GM12878 (cell line): ENCODE results near the gene APBA3. TPM values are rescaled to one million over a fixed set of nuclear protein-coding genes. Genes with fewer than 3 reads are reported as not detected.

ENCODE experiments used
- ATAC-seq: fragments of 200-7000 bp; cut with Tn5 transposase; 3 replicates; pipeline ENCODE4 v1.9.1; 2020; ENCODE audit warnings: mild to moderate bottlenecking, moderate library complexity
- BruUV-seq: library from RNA; stranded (reverse); fragments of 400-500 nt; replicated peaks from 2 replicates; lab custom pipeline; 2021; lab: Mats Ljungman, UMichigan
- CTCF ChIA-PET: fragments of 300-600 bp; sonication (Branson Sonifier 250); formaldehyde crosslinking; extraction: SDS; loops from one replicate; lab custom pipeline; 2021; ENCODE audit warnings: inconsistent platforms; lab: Yijun Ruan, JAX
- POLR2A ChIA-PET: fragments of 350-600 bp; formaldehyde crosslinking; extraction: SDS; loops from one replicate; lab custom pipeline; 2021; ENCODE audit warnings: inconsistent platforms; lab: Charles Lee
- RAD21 ChIA-PET: fragments of 300-600 bp; sonication (Branson Sonifier 250); formaldehyde crosslinking; loops from one replicate; lab custom pipeline; 2023; ENCODE audit warnings: antibody characterized with exemption; ENCODE audit not compliant: unreplicated experiment; lab: Charles Lee
- SMC1A ChIA-PET: fragments of 300-600 bp; sonication (Branson Sonifier 250); formaldehyde crosslinking; loops from one replicate; lab custom pipeline; 2023; ENCODE audit not compliant: unreplicated experiment, uncharacterized antibody; lab: Charles Lee
- DNase-seq: peaks from one replicate; pipeline ENCODE4 v3.0.0-alpha.2; 2011; ENCODE audit warnings: low read depth, low spot score
- FAIRE-seq: peaks from 3 replicates; lab custom pipeline; 2011; peaks lifted over from hg19 to GRCh38; lab: Jason Lieb, UNC
- H2AFZ ChIP-seq: 2 replicates; pipeline ENCODE4 v1.6.0; 2011; ENCODE audit warnings: low read depth, low read length, control low read depth; ENCODE audit not compliant: control insufficient read depth
- H3K27ac ChIP-seq: 2 replicates; pipeline ENCODE4 v1.5.1; 2011; ENCODE audit warnings: control low read depth; ENCODE audit not compliant: control insufficient read depth, insufficient read depth
- H3K27me3 ChIP-seq, 2 experiments: replicated peaks in 1 of 2; 2 replicates each; pipeline versions ENCODE4 v1.6.0 to v1.6.1; 2011; ENCODE audit warnings: low read length in 1 of 2; ENCODE audit not compliant: control insufficient read depth in 2 of 2, insufficient read depth in 2 of 2
- H3K36me3 ChIP-seq, 2 experiments: 2 replicates each; pipeline ENCODE4 v1.5.1; 2011; ENCODE audit warnings: low read length in 1 of 2; ENCODE audit not compliant: control insufficient read depth in 2 of 2, insufficient read depth in 2 of 2
- H3K4me1 ChIP-seq: 2 replicates; pipeline ENCODE4 v1.6.1; 2011; ENCODE audit warnings: mild to moderate bottlenecking, low read length, moderate library complexity, mixed read lengths; ENCODE audit not compliant: control insufficient read depth, insufficient read depth
- H3K4me2 ChIP-seq: 2 replicates; pipeline ENCODE4 v1.6.0; 2011; ENCODE audit warnings: control low read depth; ENCODE audit not compliant: control insufficient read depth, insufficient read depth
- H3K4me3 ChIP-seq: fragments of 200-600 bp; sonication (generic); 2 replicates; pipeline ENCODE4 v1.5.1; 2016
- H3K79me2 ChIP-seq: 2 replicates; pipeline ENCODE4 v1.6.0; 2011; ENCODE audit warnings: low read length; ENCODE audit not compliant: control insufficient read depth, insufficient read depth
- H3K9ac ChIP-seq: 2 replicates; pipeline ENCODE4 v1.8.0; 2011; ENCODE audit warnings: low read length, control low read depth, mixed read lengths; ENCODE audit not compliant: control insufficient read depth, insufficient read depth
- H3K9me3 ChIP-seq: replicated peaks from 3 replicates; pipeline ENCODE4 v1.5.1; 2011; ENCODE audit warnings: mild to moderate bottlenecking, low read length; ENCODE audit not compliant: control insufficient read depth, insufficient read depth
- H4K20me1 ChIP-seq: 2 replicates; pipeline ENCODE4 v1.6.0; 2011; ENCODE audit not compliant: control insufficient read depth, insufficient read depth
- CHD4 ChIP-seq: fragments of 200-600 bp; sonication (generic); IDR thresholded peaks from 2 replicates; pipeline ENCODE4 v1.6.1; 2016; ENCODE audit warnings: mild to moderate bottlenecking
- ESRRA ChIP-seq: IDR thresholded peaks from 2 replicates; pipeline ENCODE4 v1.6.1; 2012; ENCODE audit warnings: mild to moderate bottlenecking, low read length, improper control_type of control experiment
- FOXK2 ChIP-seq: fragments of 450-650 bp; IDR thresholded peaks from 2 replicates; pipeline ENCODE4 v1.6.1; 2017; ENCODE audit warnings: mild to moderate bottlenecking, moderate library complexity
- FOXM1 ChIP-seq: IDR thresholded peaks from 2 replicates; pipeline ENCODE4 v1.6.1; 2012; ENCODE audit warnings: low read depth, mild to moderate bottlenecking, inconsistent platforms, low read length, moderate library complexity
- GATAD2B ChIP-seq: fragments of 450-650 bp; conservative IDR thresholded peaks from 2 replicates; pipeline ENCODE4 v1.6.1; 2017; ENCODE audit warnings: low read depth, mild to moderate bottlenecking, moderate library complexity
- NFYB ChIP-seq: IDR thresholded peaks from 2 replicates; pipeline ENCODE4 v1.6.1; 2011; ENCODE audit warnings: low read depth, mild to moderate bottlenecking, low read length, improper control_type of control experiment, moderate library complexity; ENCODE audit not compliant: insufficient read depth
- RAD51 ChIP-seq: fragments of 450-650 bp; IDR thresholded peaks from 2 replicates; pipeline ENCODE4 v1.6.1; 2016; ENCODE audit warnings: moderate library complexity, mild to moderate bottlenecking, inconsistent platforms
- REST ChIP-seq: IDR thresholded peaks from 2 replicates; pipeline ENCODE4 v1.6.1; 2012; ENCODE audit warnings: mild to moderate bottlenecking, low read depth, low read length
- SMC3 ChIP-seq: IDR thresholded peaks from 2 replicates; pipeline ENCODE4 v1.6.1; 2011; ENCODE audit warnings: low read length, improper control_type of control experiment, borderline replicate concordance
- ZNF274 ChIP-seq: IDR thresholded peaks from one replicate; pipeline ENCODE4 v1.8.0; 2011; ENCODE audit not compliant: insufficient read length, insufficient read depth
- ZZZ3 ChIP-seq: IDR thresholded peaks from 2 replicates; pipeline ENCODE4 v1.6.1; 2011; ENCODE audit warnings: low read depth; ENCODE audit not compliant: control insufficient read depth, insufficient read length
- WGBS: methylation state at CpG from one replicate; pipeline ENCODE4 v1.1.6; 2016; ENCODE audit warnings: low lambda C conversion rate; ENCODE audit not compliant: insufficient replicate concordance, insufficient coverage; ENCODE audit errors: missing lambda C conversion rate; 5-methylcytosine and 5-hydroxymethylcytosine counted together
- in situ Hi-C: fragments of 300-500 bp; cut with MboI; formaldehyde crosslinking; loops from 9 replicates; pipeline ENCODE4 v1.14.3; 2018; ENCODE audit warnings: mixed read lengths
- intact Hi-C: fragments of 100-400 bp; cut with micrococcal nuclease; formaldehyde crosslinking; loops from one replicate; pipeline ENCODE4 v1.14.2; 2022; ENCODE audit not compliant: unreplicated experiment
- polyA plus RNA-seq, 11 experiments: library from polyadenylated mRNA; depleted of rRNA in 4 of 11; unstranded in 6 of 11; stranded (reverse) in 5 of 11; fragments of >200 nt; fragmentation: Nextera tagmentation in 4 of 11; fragmentation: Illumina TruSeq in 1 of 11; extraction: Ambion mirVana in 4 of 11; extraction: Trizol in 1 of 11; gene quantifications; 1 replicate in 1 of 11; 2 replicates in 10 of 11; pipeline versions ENCODE4 v1.2.1 to v1.2.3, GENCODE V29; 2011 to 2016; ENCODE audit warnings: inconsistent platforms in 2 of 11, missing spikeins in 2 of 11, low read depth in 1 of 11
- total RNA-seq, 4 experiments: library from RNA; depleted of rRNA in 3 of 4; stranded (reverse); fragments of >200 nt in 3 of 4; fragmentation: Illumina TruSeq in 1 of 4; extraction: Trizol in 1 of 4; gene quantifications; 2 replicates each; pipeline versions ENCODE4 v1.2.1 to v1.2.3, GENCODE V29; 2013 to 2021

The APBA3 gene
- total and polyA plus RNA-seq, 10 of the 15 experiments (the other 5 are each of a cell fraction or from before 2014, with no cell fraction given): 0.31 to 36.4 (median 18.3) TPM

DNA sequence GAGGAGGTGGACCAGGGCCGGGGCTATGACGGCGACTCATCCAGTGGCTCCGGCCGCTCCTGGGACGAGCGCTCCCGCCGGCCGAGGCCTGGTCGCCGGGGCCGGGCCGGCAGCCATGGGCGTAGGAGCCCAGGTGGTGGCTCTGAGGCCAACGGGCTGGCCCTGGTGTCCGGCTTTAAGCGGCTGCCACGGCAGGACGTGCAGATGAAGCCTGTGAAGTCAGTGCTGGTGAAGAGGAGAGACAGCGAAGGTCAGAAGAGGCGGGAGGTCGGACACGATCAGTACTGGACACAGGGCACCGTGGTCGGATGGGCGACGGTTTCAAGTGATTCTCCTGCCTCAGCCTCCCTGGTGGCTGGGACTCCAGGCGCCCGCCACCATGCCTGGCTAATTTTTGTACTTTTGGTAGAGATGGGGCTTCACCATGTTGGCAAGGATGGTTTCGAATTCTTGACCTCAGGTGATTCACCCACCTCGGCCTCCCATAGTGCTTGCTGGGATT lies 31.0 kb downstream of the APBA3 start (continued):
- TF ChIP-seq FOXM1 (no peak), FOXK2 (no peak)
- TF ChIP-seq, all 136 proteins: peak for 0

- no peak for DNase-seq
- Histone ChIP-seq H3K9ac (no peak overlapping the region), H3K4me2 (no peak overlapping the region), H3K27ac (no peak overlapping the region), H3K36me3 (no peaks in the 10 kb centered on the region), H4K20me1 (no peaks in the 10 kb centered on the region)
- CTCF ChIA-PET: no interaction called here
- no peak for ATAC-seq
- no peak for FAIRE-seq
- SMC1A ChIA-PET: no interaction called here
- RAD21 ChIA-PET: interaction anchor here (0.6 kb wide), 1 partner anchor 263 kb away, joined by 3 read pairs; no protein-coding TSS in a partner anchor
- TF ChIP-seq NFYB (no peak), GATAD2B (no peak), REST (no peak), CHD4 (no peak), RAD51 (no peak), ZNF274 (no peak), ZZZ3 (no peak), ESRRA (no peak), SMC3 (no peak)
- TF ChIP-seq, all 136 proteins: peak for 0
- no peaks in the 10 kb centered on the region for H3K79me2 ChIP-seq
- intact Hi-C loops (no loop called here), in situ Hi-C loops (no loop called here)
- no peak overlapping the region for H3K4me3 ChIP-seq
- H3K9me3 ChIP-seq: no peaks in the 10 kb centered on the region
- BruUV-seq: no TSS peak
- H2AFZ ChIP-seq: no peak overlapping the region
- 32% methylated on average over 13 of the region's 14 CpGs for WGBS
- peaks cover 1 to 3% of the 10 kb centered on the region in 2 experiments; a peak in 1 of 4 replicates for H3K27me3 ChIP-seq
- POLR2A ChIA-PET: no interaction called here
- H3K4me1 ChIP-seq: no peaks in the 10 kb centered on the region
Observed at GRCh38 chr19:3725640-3726310, 35.7 kb downstream of the APBA3 start.
